Liver (tissue), 9 donors: ENCODE results near the gene MED6. TPM values are rescaled to one million over a fixed set of nuclear protein-coding genes. Genes with fewer than 3 reads are reported as not detected.

Experiments used
- DNase-seq: peaks from one replicate; pipeline ENCODE4 v3.0.0-alpha.2; 2017; ENCODE audit warnings: low spot score
- H3K27ac ChIP-seq, 2 donors: one replicate each; pipeline ENCODE4 v1.7.0; 2013; ENCODE audit warnings: inconsistent platforms in 2 of 2, low read length in 2 of 2, control low read depth in 1 of 2, low read depth in 1 of 2, mild to moderate bottlenecking in 1 of 2
- H3K27me3 ChIP-seq, 4 donors: one replicate each; pipeline versions ENCODE4 v1.6.1 to v1.7.0; 2013; ENCODE audit warnings: low read length in 3 of 4, inconsistent platforms in 1 of 4, mild to moderate bottlenecking in 1 of 4, moderate library complexity in 1 of 4; ENCODE audit not compliant: control insufficient read depth in 4 of 4, insufficient read depth in 4 of 4
- H3K36me3 ChIP-seq, 4 donors: one replicate each; pipeline versions ENCODE4 v1.6.1 to v1.7.0; 2013; ENCODE audit warnings: low read length in 3 of 4, mild to moderate bottlenecking in 3 of 4, low read depth in 1 of 4, moderate library complexity in 1 of 4; ENCODE audit not compliant: control insufficient read depth in 4 of 4, insufficient read depth in 3 of 4
- H3K4me1 ChIP-seq, 4 donors: one replicate each; pipeline versions ENCODE4 v1.6.1 to v1.7.0; 2013; ENCODE audit warnings: low read length in 3 of 4, mild to moderate bottlenecking in 3 of 4, moderate library complexity in 1 of 4; ENCODE audit not compliant: control insufficient read depth in 4 of 4, insufficient read depth in 4 of 4
- H3K4me3 ChIP-seq, 3 donors: one replicate each; pipeline versions ENCODE4 v1.6.1 to v1.7.0; 2013; ENCODE audit warnings: low read length in 3 of 3, control low read depth in 1 of 3, low read depth in 1 of 3, mild to moderate bottlenecking in 1 of 3
- H3K9ac ChIP-seq, 2 donors: one replicate each; pipeline ENCODE4 v1.7.0; 2013; ENCODE audit warnings: low read length in 2 of 2, mild to moderate bottlenecking in 2 of 2, moderate library complexity in 2 of 2, control low read depth in 1 of 2, low read depth in 1 of 2
- H3K9me3 ChIP-seq, 4 donors: one replicate each; pipeline versions ENCODE4 v1.6.1 to v1.7.0; 2013; ENCODE audit warnings: low read length in 3 of 4; ENCODE audit not compliant: control insufficient read depth in 4 of 4
- FOXA1 ChIP-seq: IDR thresholded peaks from 2 replicates; pipeline ENCODE4 v1.6.1; 2016; ENCODE audit warnings: antibody characterized with exemption
- GABPA ChIP-seq, 2 donors: IDR thresholded peaks in 1 of 2; conservative IDR thresholded peaks in 1 of 2; 2 replicates each; pipeline ENCODE4 v1.6.1; 2016; ENCODE audit warnings: antibody characterized with exemption in 2 of 2, mild to moderate bottlenecking in 1 of 2, moderate library complexity in 1 of 2
- HNF4A ChIP-seq, 2 donors: conservative IDR thresholded peaks; 2 replicates each; pipeline ENCODE4 v1.6.1; 2016; ENCODE audit warnings: antibody characterized with exemption in 2 of 2, mild to moderate bottlenecking in 2 of 2
- RAD21 ChIP-seq, 2 donors: IDR thresholded peaks; 2 replicates each; pipeline ENCODE4 v1.6.1; 2016; ENCODE audit warnings: antibody characterized with exemption in 2 of 2, mild to moderate bottlenecking in 2 of 2
- REST ChIP-seq: IDR thresholded peaks from 2 replicates; pipeline ENCODE4 v1.6.1; 2016; ENCODE audit warnings: antibody characterized with exemption, mild to moderate bottlenecking
- RXRA ChIP-seq, 2 donors: IDR thresholded peaks; 2 replicates each; pipeline ENCODE4 v1.6.1; 2017 to 2018; ENCODE audit warnings: antibody characterized with exemption in 2 of 2, mild to moderate bottlenecking in 1 of 2
- SP1 ChIP-seq: IDR thresholded peaks from 2 replicates; pipeline ENCODE4 v1.6.1; 2018; ENCODE audit warnings: antibody characterized with exemption, mild to moderate bottlenecking
- TAF1 ChIP-seq: conservative IDR thresholded peaks from 2 replicates; pipeline ENCODE4 v1.6.1; 2016; ENCODE audit warnings: antibody characterized with exemption, mild to moderate bottlenecking
- YY1 ChIP-seq: IDR thresholded peaks from 2 replicates; pipeline ENCODE4 v1.6.1; 2016; ENCODE audit warnings: antibody characterized with exemption, mild to moderate bottlenecking
- ZBTB33 ChIP-seq: IDR thresholded peaks from 2 replicates; pipeline ENCODE4 v1.6.1; 2016; ENCODE audit warnings: antibody characterized with exemption
- WGBS: extraction: QIAGEN DNeasy Blood & Tissue Kit; methylation state at CpG from one replicate; pipeline ENCODE4 v1.1.7; 2013; 5-methylcytosine and 5-hydroxymethylcytosine counted together
- polyA plus RNA-seq, 2 donors: library from polyadenylated mRNA; stranded (reverse) in 1 of 2; unstranded in 1 of 2; fragments of 200-250 nt in 1 of 2; fragments of >200 nt in 1 of 2; fragmentation: Nextera tagmentation in 1 of 2; extraction: Ambion mirVana in 1 of 2; gene quantifications; one replicate each; pipeline versions ENCODE4 v1.2.1 to v1.2.3, GENCODE V29; 2013 to 2015
- total RNA-seq, 2 donors: library from RNA; depleted of rRNA; stranded (reverse); fragments of >200 nt; gene quantifications; one replicate each; pipeline ENCODE4 v1.2.3, GENCODE V29; 2014
- TF ChIP-seq, protein P1 (sequence below): fragments of 150-350 bp; IDR thresholded peaks from 2 replicates; pipeline ENCODE4 v1.5.1; 2017; ENCODE audit warnings: improper control_type of control experiment, low read depth, low read length; ENCODE audit not compliant: missing input control
- donor health status: healthy.
- donor health status: healthy.
- donor health status: healthy.
- donor health status: healthy.
- donor health status: healthy.

Gene MED6
- total and polyA plus RNA-seq, 4 donors = 10.4 to 21.3 (median 15.2) TPM

DNA sequence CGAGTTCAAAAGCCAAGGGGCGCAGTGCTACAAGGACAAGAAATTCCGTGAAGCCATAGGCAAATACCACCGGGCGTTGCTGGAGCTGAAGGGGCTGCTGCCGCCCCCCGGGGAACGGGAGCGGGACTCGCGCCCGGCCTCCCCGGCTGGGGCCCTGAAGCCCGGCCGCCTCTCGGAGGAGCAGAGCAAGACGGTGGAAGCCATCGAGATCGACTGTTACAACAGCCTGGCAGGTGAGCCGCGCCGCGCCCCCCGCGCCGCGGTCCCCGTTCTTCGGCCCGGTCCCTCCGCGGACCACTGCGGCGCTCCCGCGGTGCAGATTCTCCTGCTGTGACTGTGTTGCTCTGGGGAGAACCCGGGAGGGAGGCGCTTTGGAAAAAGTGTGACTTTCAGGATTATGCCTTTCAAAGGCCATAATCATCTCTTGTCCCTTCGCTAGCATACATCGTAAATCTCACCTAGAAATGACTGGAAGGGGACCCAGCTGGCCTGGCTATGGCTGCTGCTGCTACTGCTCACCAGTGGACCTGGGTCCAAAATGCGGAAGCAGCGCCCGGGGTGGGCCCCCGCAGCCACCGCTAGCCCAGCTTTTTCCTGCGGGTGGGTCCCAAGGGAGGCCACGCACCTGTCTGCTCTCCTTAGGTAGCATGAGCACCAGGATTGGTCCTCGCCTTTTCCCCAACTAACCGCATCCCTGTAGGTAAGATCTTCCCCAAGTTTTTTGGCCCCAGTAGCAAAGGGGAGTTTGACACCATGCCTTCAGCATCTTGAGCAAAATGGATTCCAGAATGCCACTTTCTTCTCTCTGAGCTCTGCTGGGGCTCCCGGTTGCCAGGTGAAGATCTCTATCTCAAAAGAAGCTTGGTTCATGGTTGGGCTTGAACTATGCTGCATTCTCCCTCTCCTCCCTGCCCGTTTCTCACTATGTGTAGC is 42.1 kb upstream of the MED6 start:
- no peak overlapping the region for H3K9ac ChIP-seq
- no peak for DNase-seq
- H3K4me3 ChIP-seq = peak overlapping the region; percentile 45 to 87 (median 62)
- TF ChIP-seq REST = no peak
- TF ChIP-seq HNF4A (conservative IDR thresholded peaks at IDR 0.05) = no peak
- TF ChIP-seq, protein P1, sequence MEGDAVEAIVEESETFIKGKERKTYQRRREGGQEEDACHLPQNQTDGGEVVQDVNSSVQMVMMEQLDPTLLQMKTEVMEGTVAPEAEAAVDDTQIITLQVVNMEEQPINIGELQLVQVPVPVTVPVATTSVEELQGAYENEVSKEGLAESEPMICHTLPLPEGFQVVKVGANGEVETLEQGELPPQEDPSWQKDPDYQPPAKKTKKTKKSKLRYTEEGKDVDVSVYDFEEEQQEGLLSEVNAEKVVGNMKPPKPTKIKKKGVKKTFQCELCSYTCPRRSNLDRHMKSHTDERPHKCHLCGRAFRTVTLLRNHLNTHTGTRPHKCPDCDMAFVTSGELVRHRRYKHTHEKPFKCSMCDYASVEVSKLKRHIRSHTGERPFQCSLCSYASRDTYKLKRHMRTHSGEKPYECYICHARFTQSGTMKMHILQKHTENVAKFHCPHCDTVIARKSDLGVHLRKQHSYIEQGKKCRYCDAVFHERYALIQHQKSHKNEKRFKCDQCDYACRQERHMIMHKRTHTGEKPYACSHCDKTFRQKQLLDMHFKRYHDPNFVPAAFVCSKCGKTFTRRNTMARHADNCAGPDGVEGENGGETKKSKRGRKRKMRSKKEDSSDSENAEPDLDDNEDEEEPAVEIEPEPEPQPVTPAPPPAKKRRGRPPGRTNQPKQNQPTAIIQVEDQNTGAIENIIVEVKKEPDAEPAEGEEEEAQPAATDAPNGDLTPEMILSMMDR = no peak
- no peak for TF ChIP-seq RXRA (IDR thresholded peaks at IDR 0.05)
- no peaks in the 10 kb centered on the region for H3K36me3 ChIP-seq
- H3K27me3 ChIP-seq = peaks cover 0 to 5% (median 0%) of the 10 kb centered on the region in 4 donors
- H3K4me1 ChIP-seq = peaks cover 3 to 15% (median 11%) of the 10 kb centered on the region in 4 donors
- 11% methylated on average over 51 of the region's 51 CpGs for WGBS
- no peak overlapping the region for H3K27ac ChIP-seq
- H3K9me3 ChIP-seq = no peaks in the 10 kb centered on the region

DNA sequence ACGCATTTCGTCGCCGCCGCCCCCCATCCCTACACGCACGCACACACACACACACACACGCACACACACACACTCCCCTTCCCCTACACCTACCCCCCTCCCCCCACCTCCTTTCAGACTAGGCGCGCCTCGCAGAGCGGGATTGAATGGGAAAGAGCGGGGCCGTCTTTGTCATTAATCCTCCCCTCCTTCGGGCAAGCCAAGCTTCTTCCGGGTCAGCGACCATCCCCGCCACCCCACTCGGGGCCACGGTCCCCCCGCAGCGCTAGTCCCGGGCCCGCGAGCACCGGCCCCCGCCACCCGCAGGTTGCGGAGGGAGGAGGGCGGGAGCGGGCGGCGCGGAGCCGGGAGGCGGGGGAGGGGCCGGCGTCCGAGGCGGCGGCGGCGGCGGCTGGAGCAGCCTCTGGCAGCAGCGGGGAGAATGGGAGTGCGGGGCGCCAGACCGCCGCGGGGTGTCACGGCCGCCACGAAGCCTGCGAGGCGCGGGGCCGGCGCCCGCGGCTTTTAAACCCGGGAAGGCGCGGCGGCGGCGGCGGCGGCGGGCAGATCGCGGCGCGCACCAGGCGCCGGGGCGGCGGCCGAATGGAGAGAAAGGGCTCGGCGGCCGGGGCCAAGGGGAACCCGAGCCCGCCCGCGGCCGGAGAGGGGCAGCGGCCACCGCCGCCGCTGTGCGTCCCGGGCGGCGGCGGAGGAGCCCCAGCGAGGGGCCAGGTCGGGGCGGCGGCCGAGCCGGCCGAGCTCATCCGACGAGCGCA is 41.3 kb upstream of the MED6 start, which contains the start of gene TTC9:
Gene TTC9 (plus strand): TSS at position 369 of the 755 bp plus-strand sequence. CDS start 214 bp downstream, at position 583.
- TF ChIP-seq RAD21 (IDR thresholded peaks at IDR 0.05) (no peak), GABPA (IDR thresholded peaks at IDR 0.05 in 1 of 2, conservative IDR thresholded peaks at IDR 0.05 in 1 of 2) (no peak), ZBTB33 (no peak), SP1 (no peak), YY1 (no peak), TAF1 (no peak), FOXA1 (no peak)
- peaks cover 3 to 15% (median 11%) of the 10 kb centered on the region in 4 donors for H3K4me1 ChIP-seq
- H3K27me3 ChIP-seq = peaks cover 0 to 5% (median 0%) of the 10 kb centered on the region in 4 donors
- H3K9me3 ChIP-seq = no peaks in the 10 kb centered on the region
- peak within 1 kb of the TSS; percentile 45 to 87 (median 62) for H3K4me3 ChIP-seq
- H3K27ac ChIP-seq = no peak within 1 kb of the TSS
- DNase-seq = no peak
- WGBS = 2% methylated on average over 105 of the region's 105 CpGs
- H3K36me3 ChIP-seq = no peaks in the 10 kb centered on the region
- H3K9ac ChIP-seq = no peak within 1 kb of the TSS
